ENCODE measurements around the gene ACSL4.
A peak's percentile ranks its signal among the peaks of the same experiment; 100 is the strongest.
"Not testable (repeated sequence)": the region's sequence is repeated elsewhere in the genome, so short reads cannot be mapped to it uniquely, and the experiment has no call there.

The ACSL4 gene

DNA sequence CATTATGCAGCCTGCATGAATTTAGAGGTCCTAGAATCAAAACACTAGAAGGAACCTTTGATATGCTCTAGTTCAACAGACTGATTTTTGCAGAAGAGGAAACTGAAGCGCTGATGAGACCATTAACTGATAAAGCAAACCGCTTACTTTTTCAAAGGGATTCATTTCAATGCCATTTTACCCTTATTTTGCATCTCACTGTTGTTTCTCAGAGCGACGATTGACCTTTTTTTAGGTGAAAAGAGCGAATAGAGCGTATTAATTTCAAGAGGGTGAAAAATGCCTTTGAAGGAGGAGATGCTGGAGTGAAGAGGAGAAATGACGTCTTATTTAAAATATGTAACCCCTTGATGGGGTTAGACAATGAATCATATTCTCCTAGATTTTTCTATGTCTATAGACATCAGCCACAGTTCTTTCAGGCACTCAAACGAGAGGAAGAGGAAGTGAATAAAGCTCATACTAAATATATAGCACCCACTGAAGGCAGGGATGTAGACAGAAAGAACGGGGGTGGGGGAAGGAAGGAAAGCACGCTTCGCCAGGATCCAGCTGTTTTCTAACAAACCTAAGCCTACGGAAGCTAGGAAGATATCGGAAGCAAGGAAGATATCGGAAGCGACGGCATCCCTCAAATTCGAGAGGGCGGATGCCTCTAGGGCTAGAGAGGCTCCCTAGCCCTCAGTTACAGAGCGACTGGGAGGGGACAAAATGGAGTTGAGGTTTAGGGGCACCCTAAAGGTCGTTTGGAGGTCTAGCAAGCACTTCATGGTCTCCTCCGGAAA, 848 bp downstream of the ACSL4 start:
- TF ChIP-seq, protein P1, sequence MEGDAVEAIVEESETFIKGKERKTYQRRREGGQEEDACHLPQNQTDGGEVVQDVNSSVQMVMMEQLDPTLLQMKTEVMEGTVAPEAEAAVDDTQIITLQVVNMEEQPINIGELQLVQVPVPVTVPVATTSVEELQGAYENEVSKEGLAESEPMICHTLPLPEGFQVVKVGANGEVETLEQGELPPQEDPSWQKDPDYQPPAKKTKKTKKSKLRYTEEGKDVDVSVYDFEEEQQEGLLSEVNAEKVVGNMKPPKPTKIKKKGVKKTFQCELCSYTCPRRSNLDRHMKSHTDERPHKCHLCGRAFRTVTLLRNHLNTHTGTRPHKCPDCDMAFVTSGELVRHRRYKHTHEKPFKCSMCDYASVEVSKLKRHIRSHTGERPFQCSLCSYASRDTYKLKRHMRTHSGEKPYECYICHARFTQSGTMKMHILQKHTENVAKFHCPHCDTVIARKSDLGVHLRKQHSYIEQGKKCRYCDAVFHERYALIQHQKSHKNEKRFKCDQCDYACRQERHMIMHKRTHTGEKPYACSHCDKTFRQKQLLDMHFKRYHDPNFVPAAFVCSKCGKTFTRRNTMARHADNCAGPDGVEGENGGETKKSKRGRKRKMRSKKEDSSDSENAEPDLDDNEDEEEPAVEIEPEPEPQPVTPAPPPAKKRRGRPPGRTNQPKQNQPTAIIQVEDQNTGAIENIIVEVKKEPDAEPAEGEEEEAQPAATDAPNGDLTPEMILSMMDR (conservative IDR thresholded peaks at IDR 0.05; ENCODE audit: low read depth, low read length) = no peak
- peak overlapping the region; percentile 44 for H3K27ac ChIP-seq

DNA sequence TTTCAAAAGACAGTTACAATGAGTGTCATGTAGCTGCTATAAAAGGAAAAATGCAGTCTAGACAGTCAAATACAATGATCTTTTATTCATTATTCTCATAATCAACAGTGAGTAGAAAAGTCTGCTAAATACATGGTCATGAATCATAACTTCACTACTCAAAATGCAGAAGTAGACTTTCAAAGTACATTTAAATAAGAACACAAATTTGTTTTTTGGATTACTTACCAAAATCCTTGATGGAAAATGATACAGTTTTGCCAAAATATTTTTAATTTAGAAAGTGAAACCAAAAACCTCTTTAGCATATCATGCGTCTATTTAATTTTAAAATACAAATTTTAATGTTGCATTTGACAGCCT, 4.9 kb downstream of the ACSL4 start:
- Histone ChIP-seq H3K9ac (no peak overlapping the region), H3K27ac (no peak overlapping the region), H3K79me2 (ENCODE audit: insufficient read depth, low read depth) (peaks cover 27% of the 10 kb centered on the region), H3K4me2 (no peak overlapping the region), H3K4me1 (ENCODE audit: low read depth, poor library complexity, severe bottlenecking) (peaks cover 18% of the 10 kb centered on the region), H3K4me3 (IDR thresholded peaks at IDR 0.05; ENCODE audit: insufficient read depth, low read depth, low read length) (no peak overlapping the region), H2AFZ (ENCODE audit: low read depth) (no peak overlapping the region), H4K20me1 (ENCODE audit: insufficient read depth) (no peaks in the 10 kb centered on the region), H3K36me3 (ENCODE audit: insufficient read depth) (no peaks in the 10 kb centered on the region), H3K27me3 (ENCODE audit: insufficient read depth, low read depth) (no peaks in the 10 kb centered on the region)
- TF ChIP-seq, protein P1 (conservative IDR thresholded peaks at IDR 0.05; ENCODE audit: low read depth, low read length) = no peak

More for the DNA sequence above, 848 bp downstream of the ACSL4 start:
- H4K20me1 ChIP-seq (ENCODE audit: insufficient read depth) = no peaks in the 10 kb centered on the region
- peak overlapping the region; percentile 87 for H2AFZ ChIP-seq (ENCODE audit: low read depth)
- peak overlapping the region; percentile 75 for H3K4me2 ChIP-seq
- no peaks in the 10 kb centered on the region for H3K27me3 ChIP-seq (ENCODE audit: insufficient read depth, low read depth)
- H3K4me3 ChIP-seq (IDR thresholded peaks at IDR 0.05; ENCODE audit: insufficient read depth, low read depth, low read length) = no peak overlapping the region
- H3K79me2 ChIP-seq (ENCODE audit: insufficient read depth, low read depth) = peaks cover 27% of the 10 kb centered on the region
- H3K36me3 ChIP-seq (ENCODE audit: insufficient read depth) = no peaks in the 10 kb centered on the region
- H3K9ac ChIP-seq = peak overlapping the region; percentile 80
- H3K4me1 ChIP-seq (ENCODE audit: low read depth, poor library complexity, severe bottlenecking) = peaks cover 22% of the 10 kb centered on the region

DNA sequence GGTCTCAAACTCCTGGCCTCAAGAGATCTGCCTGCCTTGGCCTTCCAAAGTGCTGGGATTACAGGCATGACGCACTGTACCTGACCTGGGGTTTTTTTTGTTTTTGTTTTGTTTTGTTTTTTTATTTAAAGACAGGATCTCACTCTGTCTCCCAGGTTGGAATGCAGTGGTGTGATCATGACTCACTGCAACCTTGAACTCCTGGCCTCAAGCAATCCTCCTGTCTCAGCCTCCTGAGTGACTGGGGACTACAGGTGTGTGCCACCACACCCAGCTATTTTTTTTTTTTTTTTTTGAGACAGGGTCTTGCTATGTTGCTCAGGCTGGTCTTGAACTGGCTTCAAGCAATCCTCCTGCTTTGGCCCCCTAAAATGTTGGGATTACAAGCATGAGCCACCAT, 8.1 kb downstream of the ACSL4 start:
- not testable (repeated sequence) for H4K20me1 ChIP-seq (ENCODE audit: insufficient read depth); H3K79me2 ChIP-seq (ENCODE audit: insufficient read depth, low read depth); H3K4me2 ChIP-seq; H3K9ac ChIP-seq; H3K27ac ChIP-seq; H3K36me3 ChIP-seq (ENCODE audit: insufficient read depth); H3K4me1 ChIP-seq (ENCODE audit: low read depth, poor library complexity, severe bottlenecking); H3K4me3 ChIP-seq (IDR thresholded peaks at IDR 0.05; ENCODE audit: insufficient read depth, low read depth, low read length); H2AFZ ChIP-seq (ENCODE audit: low read depth); H3K27me3 ChIP-seq (ENCODE audit: insufficient read depth, low read depth)

GRCh38 chrX:109720947-109721346, 12.1 kb downstream of the ACSL4 start:
- Histone ChIP-seq H3K4me2 (no peak overlapping the region), H4K20me1 (ENCODE audit: insufficient read depth) (no peaks in the 10 kb centered on the region), H3K36me3 (ENCODE audit: insufficient read depth) (no peaks in the 10 kb centered on the region), H2AFZ (ENCODE audit: low read depth) (no peak overlapping the region), H3K4me1 (ENCODE audit: low read depth, poor library complexity, severe bottlenecking) (no peaks in the 10 kb centered on the region), H3K9ac (no peak overlapping the region), H3K79me2 (ENCODE audit: insufficient read depth, low read depth) (no peaks in the 10 kb centered on the region), H3K4me3 (IDR thresholded peaks at IDR 0.05; ENCODE audit: insufficient read depth, low read depth, low read length) (no peak overlapping the region), H3K27ac (no peak overlapping the region), H3K27me3 (ENCODE audit: insufficient read depth, low read depth) (no peaks in the 10 kb centered on the region)
- TF ChIP-seq, protein P1 (conservative IDR thresholded peaks at IDR 0.05; ENCODE audit: low read depth, low read length) = no peak

DNA sequence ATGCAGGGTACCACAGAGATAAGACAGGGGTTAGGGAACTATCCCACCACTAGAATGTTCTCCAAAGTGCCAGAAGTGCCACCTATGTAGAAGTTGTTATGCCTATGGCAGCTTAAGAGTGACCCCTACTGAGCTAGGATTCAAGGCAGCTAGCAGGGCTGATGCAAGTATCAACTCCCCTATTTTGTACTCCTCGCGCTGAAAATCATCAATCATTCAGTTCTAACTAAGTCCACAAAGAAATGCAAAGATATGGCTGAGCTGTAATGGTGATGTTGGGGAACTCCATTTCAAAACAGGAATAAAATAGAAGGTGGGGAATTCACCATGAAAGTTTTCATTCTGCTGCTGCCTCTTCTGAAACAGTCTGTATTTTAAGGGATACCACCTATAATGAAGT, 13.8 kb downstream of the ACSL4 start:
- Histone ChIP-seq H3K4me2 (no peak overlapping the region), H4K20me1 (ENCODE audit: insufficient read depth) (no peaks in the 10 kb centered on the region), H3K4me1 (ENCODE audit: low read depth, poor library complexity, severe bottlenecking) (no peaks in the 10 kb centered on the region), H3K27ac (no peak overlapping the region), H3K9ac (no peak overlapping the region), H3K79me2 (ENCODE audit: insufficient read depth, low read depth) (no peaks in the 10 kb centered on the region), H2AFZ (ENCODE audit: low read depth) (no peak overlapping the region), H3K36me3 (ENCODE audit: insufficient read depth) (no peaks in the 10 kb centered on the region), H3K27me3 (ENCODE audit: insufficient read depth, low read depth) (no peaks in the 10 kb centered on the region), H3K4me3 (IDR thresholded peaks at IDR 0.05; ENCODE audit: insufficient read depth, low read depth, low read length) (no peak overlapping the region)
- TF ChIP-seq, protein P1 (conservative IDR thresholded peaks at IDR 0.05; ENCODE audit: low read depth, low read length) = no peak

All from KMS-11 (cell line).